CD4-positive, CD25-positive, alpha-beta regulatory T cell (primary cell): ENCODE measurements around the gene SLC35F3. TPM values are rescaled to one million over a fixed set of nuclear protein-coding genes. Genes with fewer than 3 reads are reported as not detected.
A peak's percentile ranks its signal among the peaks of the same experiment; 100 is the strongest.
"Not testable (repeated sequence)": the region's sequence is repeated elsewhere in the genome, so short reads cannot be mapped to it uniquely, and the experiment has no call there.

Source experiments
- ATAC-seq, 2 donors: fragments of 150-1000 bp; cut with Tn5 transposase; one replicate each; pipeline ENCODE4 v1.10.0; 2021; ENCODE audit warnings: low read depth in 2 of 2, moderate number of reproducible peaks in 2 of 2, moderate library complexity in 1 of 2
- DNase-seq, 3 donors: peaks; one replicate each; pipeline versions ENCODE4 v3.0.0 to v3.0.0-alpha.2; 2012 to 2022; ENCODE audit warnings: mixed read lengths in 1 of 3
- H3K27ac ChIP-seq: one replicate; pipeline ENCODE4 v1.7.0; 2013; ENCODE audit warnings: mild to moderate bottlenecking, low read length; ENCODE audit not compliant: insufficient read depth, poor library complexity, severe bottlenecking
- H3K27me3 ChIP-seq: one replicate; pipeline ENCODE4 v1.7.0; 2013; ENCODE audit warnings: low read length; ENCODE audit not compliant: control insufficient read depth, insufficient read depth
- H3K36me3 ChIP-seq: one replicate; pipeline ENCODE4 v1.7.0; 2013; ENCODE audit warnings: mild to moderate bottlenecking, low read length, moderate library complexity; ENCODE audit not compliant: control insufficient read depth, insufficient read depth
- H3K4me1 ChIP-seq: 2 replicates; pipeline ENCODE4 v1.7.0; 2013; ENCODE audit warnings: mild to moderate bottlenecking, low read length; ENCODE audit not compliant: insufficient read depth, control insufficient read depth, poor library complexity, severe bottlenecking
- H3K4me3 ChIP-seq: one replicate; pipeline ENCODE4 v1.7.0; 2013; ENCODE audit warnings: low read depth, mild to moderate bottlenecking, low read length, moderate library complexity
- H3K9me3 ChIP-seq, 2 experiments: 1 replicate in 1 of 2; 2 replicates in 1 of 2; pipeline ENCODE4 v1.7.0; 2013; ENCODE audit warnings: low read length in 2 of 2, mild to moderate bottlenecking in 1 of 2, moderate library complexity in 1 of 2; ENCODE audit not compliant: control insufficient read depth in 2 of 2
- H3K27ac Mint-ChIP-seq, 3 donors: one replicate each; pipeline ENCODE4 v1.8.0; 2020 to 2022; ENCODE audit warnings: mild to moderate bottlenecking in 3 of 3, mixed read lengths in 3 of 3, moderate library complexity in 2 of 3
- H3K27me3 Mint-ChIP-seq: one replicate; pipeline ENCODE4 v1.8.0; 2022; ENCODE audit warnings: mild to moderate bottlenecking, mixed read lengths
- H3K36me3 Mint-ChIP-seq: one replicate; pipeline ENCODE4 v1.8.0; 2020; ENCODE audit warnings: mixed read lengths
- H3K4me1 Mint-ChIP-seq, 4 donors: one replicate each; pipeline ENCODE4 v1.8.0; 2020 to 2022; ENCODE audit warnings: mixed read lengths in 4 of 4, mild to moderate bottlenecking in 1 of 4
- H3K4me3 Mint-ChIP-seq, 4 donors: one replicate each; pipeline ENCODE4 v1.8.0; 2020 to 2022; ENCODE audit warnings: mild to moderate bottlenecking in 4 of 4, mixed read lengths in 4 of 4, moderate library complexity in 3 of 4
- H3K9me3 Mint-ChIP-seq, 7 donors: one replicate each; pipeline ENCODE4 v1.8.0; 2020 to 2022; ENCODE audit warnings: mixed read lengths in 7 of 7, mild to moderate bottlenecking in 3 of 7, moderate library complexity in 2 of 7
- polyA plus RNA-seq, 4 donors: library from polyadenylated mRNA; unstranded; fragments of 300-500 nt; fragmentation: Illumina TruSeq; gene quantifications; one replicate each; pipeline ENCODE4 v1.2.3, GENCODE V29; 2021
- total RNA-seq: library from RNA; stranded (reverse); gene quantifications from one replicate; pipeline ENCODE4 v1.2.3, GENCODE V29; 2022

SLC35F3 gene
- total and polyA plus RNA-seq, 5 donors from 2014 or later = 0.35 to 1.4 (median 1.3) TPM

- Mint-ChIP-seq H3K27me3 (peaks cover 16% of the 10 kb centered on the region), H3K27ac (no peak overlapping the region), H3K36me3 (no peaks in the 10 kb centered on the region), H3K9me3 (peaks cover 0 to 28% (median 7%) of the 10 kb centered on the region in 7 donors), H3K4me1 (no peaks in the 10 kb centered on the region), H3K4me3 (no peak overlapping the region)
- H3K36me3 ChIP-seq = no peaks in the 10 kb centered on the region
- no peak overlapping the region for H3K27ac ChIP-seq
- H3K4me3 ChIP-seq = no peak overlapping the region
- peaks cover 10 to 15% of the 10 kb centered on the region in 2 experiments for H3K9me3 ChIP-seq
- peaks cover 10% of the 10 kb centered on the region for H3K27me3 ChIP-seq
- H3K4me1 ChIP-seq = no peaks in the 10 kb centered on the region
- DNase-seq (no peak), ATAC-seq (no peak)
These were observed 436.1 kb downstream of the SLC35F3 start for GRCh38 chr1:234340528-234340927.

DNA sequence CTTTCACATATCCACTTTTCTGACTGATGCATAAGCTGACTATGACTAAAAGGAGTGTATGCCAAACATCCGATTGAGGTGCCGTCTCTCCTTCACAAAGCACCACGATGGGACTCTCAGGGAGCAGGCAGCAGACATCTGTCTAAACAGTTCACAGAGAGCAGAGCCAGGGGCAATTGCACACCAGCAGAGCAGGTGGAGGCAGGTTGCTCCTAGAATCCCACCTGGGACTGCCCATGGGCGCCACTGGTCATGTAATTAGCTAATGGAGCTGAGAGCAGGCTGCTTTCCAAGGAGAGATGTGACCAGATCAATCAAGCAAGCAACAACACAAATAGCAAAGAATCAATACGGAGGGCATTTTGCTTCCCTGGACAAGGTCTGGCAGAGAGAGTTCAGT lies 438.3 kb downstream of the SLC35F3 start:
- no peak for ATAC-seq
- Mint-ChIP-seq H3K9me3 (peaks cover 0 to 13% (median 1%) of the 10 kb centered on the region in 7 donors), H3K4me1 (no peaks in the 10 kb centered on the region), H3K4me3 (no peak overlapping the region), H3K27me3 (peaks cover 9% of the 10 kb centered on the region), H3K36me3 (no peaks in the 10 kb centered on the region), H3K27ac (no peak overlapping the region)
- H3K27ac ChIP-seq = no peak overlapping the region
- H3K36me3 ChIP-seq = no peaks in the 10 kb centered on the region
- H3K9me3 ChIP-seq = no peaks in the 10 kb centered on the region
- no peak for DNase-seq
- H3K4me3 ChIP-seq = no peak overlapping the region
- H3K4me1 ChIP-seq = no peaks in the 10 kb centered on the region
- peaks cover 5% of the 10 kb centered on the region for H3K27me3 ChIP-seq

- peaks cover 17% of the 10 kb centered on the region for H3K27me3 Mint-ChIP-seq
- no peaks in the 10 kb centered on the region for H3K4me1 ChIP-seq
- H3K4me3 ChIP-seq = no peak overlapping the region
- peaks cover 6% of the 10 kb centered on the region for H3K27me3 ChIP-seq
- H3K4me1 Mint-ChIP-seq = no peaks in the 10 kb centered on the region
- H3K27ac Mint-ChIP-seq = no peak overlapping the region
- no peak for ATAC-seq
- H3K9me3 Mint-ChIP-seq = peaks cover 0 to 5% (median 0%) of the 10 kb centered on the region in 7 donors
- no peaks in the 10 kb centered on the region for H3K36me3 ChIP-seq
- H3K27ac ChIP-seq = no peak overlapping the region
- H3K9me3 ChIP-seq = no peaks in the 10 kb centered on the region
- DNase-seq = no peak
- no peaks in the 10 kb centered on the region for H3K36me3 Mint-ChIP-seq
- H3K4me3 Mint-ChIP-seq = no peak overlapping the region
These were observed 440.8 kb downstream of the SLC35F3 start for GRCh38 chr1:234345237-234345636.

- ATAC-seq = no peak
- no peak for DNase-seq
- Mint-ChIP-seq H3K27me3 (peaks cover 36% of the 10 kb centered on the region), H3K4me3 (no peak overlapping the region), H3K9me3 (peaks cover 0 to 2% (median 0%) of the 10 kb centered on the region in 7 donors), H3K36me3 (no peaks in the 10 kb centered on the region), H3K27ac (no peak overlapping the region), H3K4me1 (no peaks in the 10 kb centered on the region)
- Histone ChIP-seq H3K4me3 (no peak overlapping the region), H3K36me3 (no peaks in the 10 kb centered on the region), H3K4me1 (no peaks in the 10 kb centered on the region), H3K9me3 (no peaks in the 10 kb centered on the region), H3K27ac (no peak overlapping the region), H3K27me3 (peaks cover 6% of the 10 kb centered on the region)
These were observed 444.5 kb downstream of the SLC35F3 start for GRCh38 chr1:234348964-234349363.

GRCh38 chr1:234355782-234356510 lies 451.5 kb downstream of the SLC35F3 start:
- no peaks in the 10 kb centered on the region for H3K36me3 ChIP-seq
- no peaks in the 10 kb centered on the region for H3K4me1 ChIP-seq
- Mint-ChIP-seq H3K36me3 (no peaks in the 10 kb centered on the region), H3K27ac (peak overlapping the region in 1 of 3 donors; percentile 85), H3K4me3 (peak overlapping the region in 3 of 4 donors; percentile 81 to 89 (median 88)), H3K9me3 (peaks cover 0 to 2% (median 0%) of the 10 kb centered on the region in 7 donors), H3K4me1 (peaks cover 0 to 17% (median 6%) of the 10 kb centered on the region in 4 donors), H3K27me3 (peaks cover 43% of the 10 kb centered on the region)
- H3K4me3 ChIP-seq = peak overlapping the region; percentile 82
- peak overlapping the region; percentile 61 for H3K27ac ChIP-seq
- DNase-seq (no peak), ATAC-seq (no peak)
- no peaks in the 10 kb centered on the region for H3K27me3 ChIP-seq
- H3K9me3 ChIP-seq = no peaks in the 10 kb centered on the region

DNA sequence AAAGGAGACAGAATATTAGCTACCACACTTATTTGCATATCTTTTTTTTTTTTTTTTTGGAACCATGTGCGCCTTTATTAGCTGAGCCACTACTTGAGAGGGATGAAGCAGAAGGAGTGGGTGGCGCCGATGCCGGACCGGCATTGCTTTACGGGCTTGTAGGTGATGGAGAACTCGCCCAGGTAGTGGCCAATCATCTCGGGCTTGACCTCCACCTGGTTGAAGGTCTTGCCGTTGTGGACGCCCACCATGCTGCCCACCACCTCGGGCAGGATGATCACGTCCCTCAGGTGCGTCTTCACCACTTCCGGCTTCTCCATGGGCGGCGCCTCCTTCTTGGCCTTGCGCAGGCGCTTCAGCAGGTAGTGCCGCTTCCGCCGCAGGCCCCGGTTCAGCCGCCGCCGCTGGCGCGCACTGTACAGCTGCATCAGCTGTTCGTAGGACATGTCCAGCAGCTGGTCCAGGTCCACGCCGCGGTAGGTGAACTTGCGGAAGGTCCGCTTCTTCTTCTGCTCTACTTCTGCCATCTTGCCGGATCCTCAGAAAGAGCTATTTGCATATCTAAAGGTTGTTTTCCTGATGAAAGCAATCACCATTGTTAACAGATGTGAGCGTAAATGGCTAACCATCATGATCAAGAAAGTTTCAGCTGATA lies 452.3 kb downstream of the SLC35F3 start:
- peak overlapping the region; percentile 85 to 96 (median 91) for H3K27ac Mint-ChIP-seq
- peak overlapping the region; percentile 47 to 90 (median 88) for H3K4me3 Mint-ChIP-seq
- H3K9me3 Mint-ChIP-seq, H3K4me1 ChIP-seq, H3K27me3 ChIP-seq, H3K9me3 ChIP-seq, H3K36me3 Mint-ChIP-seq, H3K36me3 ChIP-seq: not testable (repeated sequence)
- DNase-seq (peak; percentile 45 to 64 (median 54)), ATAC-seq (peak; percentile 69 to 78)
- Histone ChIP-seq H3K4me3 (peak overlapping the region; percentile 82), H3K27ac (peak overlapping the region; percentile 61)
- peaks cover 0 to 21% (median 6%) of the 10 kb centered on the region in 4 donors for H3K4me1 Mint-ChIP-seq
- H3K27me3 Mint-ChIP-seq = peaks cover 45% of the 10 kb centered on the region

DNA sequence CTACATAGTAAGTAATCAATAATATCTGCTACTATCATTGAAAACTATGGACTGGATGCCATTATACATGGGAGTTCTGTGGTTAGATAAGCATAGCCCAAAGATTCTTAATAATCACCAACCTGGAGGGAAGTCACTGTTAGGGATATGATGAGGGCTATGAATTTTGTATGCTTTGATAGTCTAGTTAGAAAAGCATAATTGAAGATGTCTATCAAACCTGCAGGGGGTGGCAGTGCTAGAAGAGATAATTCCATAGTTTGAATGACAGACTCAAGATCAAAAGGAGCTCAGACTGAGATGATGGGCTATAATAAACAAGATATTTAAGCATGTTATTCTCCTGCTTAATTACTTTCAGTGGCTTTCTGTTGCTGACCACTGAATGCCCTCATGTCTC lies 453.4 kb downstream of the SLC35F3 start:
- peak overlapping the region; percentile 82 for H3K4me3 ChIP-seq
- no peaks in the 10 kb centered on the region for H3K9me3 ChIP-seq
- no peaks in the 10 kb centered on the region for H3K36me3 ChIP-seq
- Mint-ChIP-seq H3K27ac (no peak overlapping the region), H3K9me3 (peaks cover 0 to 2% (median 0%) of the 10 kb centered on the region in 7 donors), H3K36me3 (no peaks in the 10 kb centered on the region), H3K4me1 (peaks cover 0 to 21% (median 6%) of the 10 kb centered on the region in 4 donors), H3K27me3 (peaks cover 40% of the 10 kb centered on the region), H3K4me3 (peak overlapping the region; percentile 7 to 88 (median 41))
- DNase-seq (no peak), ATAC-seq (no peak)
- H3K27ac ChIP-seq = no peak overlapping the region
- H3K27me3 ChIP-seq = no peaks in the 10 kb centered on the region
- H3K4me1 ChIP-seq = no peaks in the 10 kb centered on the region
